Natural killer cell (primary cell): ENCODE data around the gene KANSL1. TPM values are rescaled to one million over a fixed set of nuclear protein-coding genes. Genes with fewer than 3 reads are reported as not detected.

Source experiments
- ATAC-seq, 3 donors: fragments of 150-1000 bp in 2 of 3; fragments of 200-7000 bp in 1 of 3; cut with Tn5 transposase; 1 replicate in 1 of 3; 2 replicates in 2 of 3; pipeline ENCODE4 v1.10.0; 2021; ENCODE audit warnings: mild to moderate bottlenecking in 2 of 3, moderate library complexity in 2 of 3
- DNase-seq, 2 donors: peaks; one replicate each; pipeline versions ENCODE4 v3.0.0 to v3.0.0-alpha.2; 2013 to 2021; ENCODE audit warnings: mixed read lengths in 1 of 2
- H3K27ac ChIP-seq: one replicate; pipeline ENCODE4 v1.5.1; 2013; ENCODE audit warnings: mild to moderate bottlenecking, low read length
- H3K27me3 ChIP-seq: one replicate; pipeline ENCODE4 v1.6.1; 2013; ENCODE audit warnings: low read length; ENCODE audit not compliant: control insufficient read depth, insufficient read depth
- H3K36me3 ChIP-seq: one replicate; pipeline ENCODE4 v1.6.1; 2013; ENCODE audit warnings: low read length; ENCODE audit not compliant: control insufficient read depth, insufficient read depth
- H3K4me1 ChIP-seq: one replicate; pipeline ENCODE4 v1.6.1; 2013; ENCODE audit warnings: low read length; ENCODE audit not compliant: control insufficient read depth, insufficient read depth
- H3K4me3 ChIP-seq: one replicate; pipeline ENCODE4 v1.5.1; 2013; ENCODE audit warnings: low read length
- H3K9me3 ChIP-seq: one replicate; pipeline ENCODE4 v1.6.1; 2013; ENCODE audit warnings: low read length; ENCODE audit not compliant: control insufficient read depth, insufficient read depth
- H3K27ac Mint-ChIP-seq, 2 donors: one replicate each; pipeline ENCODE4 v1.8.0; 2022; ENCODE audit warnings: mild to moderate bottlenecking in 2 of 2, mixed read lengths in 2 of 2, moderate library complexity in 1 of 2
- H3K27me3 Mint-ChIP-seq, 2 donors: one replicate each; pipeline ENCODE4 v1.8.0; 2022; ENCODE audit warnings: low read depth in 2 of 2, mixed read lengths in 2 of 2
- H3K36me3 Mint-ChIP-seq: one replicate; pipeline ENCODE4 v1.8.0; 2022; ENCODE audit warnings: mixed read lengths
- H3K4me1 Mint-ChIP-seq, 2 donors: one replicate each; pipeline ENCODE4 v1.8.0; 2022; ENCODE audit warnings: mixed read lengths in 2 of 2
- H3K4me3 Mint-ChIP-seq: one replicate; pipeline ENCODE4 v1.8.0; 2022; ENCODE audit warnings: mild to moderate bottlenecking, moderate library complexity, mixed read lengths
- H3K9me3 Mint-ChIP-seq, 2 donors: one replicate each; pipeline ENCODE4 v1.8.0; 2022; ENCODE audit warnings: mixed read lengths in 2 of 2
- CTCF ChIP-seq: fragments of 200-600 bp; IDR thresholded peaks from one replicate; pipeline ENCODE4 v1.8.0; 2022; ENCODE audit warnings: antibody characterized with exemption
- WGBS: methylation state at CpG from one replicate; pipeline ENCODE4 v1.1.7; 2013; ENCODE audit warnings: missing lambda C conversion rate; ENCODE audit not compliant: insufficient coverage; 5-methylcytosine and 5-hydroxymethylcytosine counted together
- intact Hi-C: fragments of 100-400 bp; cut with micrococcal nuclease; formaldehyde crosslinking; loops from one replicate; pipeline ENCODE4 v1.14.2; 2022
- total RNA-seq, 4 donors: library from RNA; stranded (reverse); fragments of 120-200 nt in 1 of 4; gene quantifications; one replicate each; pipeline versions ENCODE4 v1.2.3 to v1.2.4, GENCODE V29; 2013 to 2022

KANSL1 gene
- total RNA-seq, 3 donors from 2014 or later (not counting 1 experiment from before 2014, with no cell fraction given): 202 to 240 (median 220) TPM

- Mint-ChIP-seq H3K36me3 (no peaks in the 10 kb centered on the region), H3K27me3 (no peaks in the 10 kb centered on the region), H3K4me1 (peaks cover 6 to 16% of the 10 kb centered on the region in 2 donors), H3K9me3 (no peaks in the 10 kb centered on the region), H3K27ac (no peak overlapping the region), H3K4me3 (no peak overlapping the region)
- Histone ChIP-seq H3K4me1 (peaks cover 7% of the 10 kb centered on the region), H3K9me3 (no peaks in the 10 kb centered on the region), H3K27me3 (no peaks in the 10 kb centered on the region), H3K27ac (no peak overlapping the region), H3K36me3 (no peaks in the 10 kb centered on the region), H3K4me3 (no peak overlapping the region)
- ATAC-seq: no peak
- no peak for DNase-seq
- WGBS: 84% methylated on average over 13 of the region's 13 CpGs
- no peak for TF ChIP-seq CTCF
- intact Hi-C loops: loop anchor here (1.0 to 10.0 kb wide), 3 partner anchors 43 to 283 kb away; no protein-coding TSS in a partner anchor
Measured at GRCh38 chr17:46001390-46002310, 191.6 kb downstream of the KANSL1 start.

- H3K27ac ChIP-seq: no peak overlapping the region
- peaks cover 6 to 16% of the 10 kb centered on the region in 2 donors for H3K4me1 Mint-ChIP-seq
- H3K4me1 ChIP-seq: peaks cover 7% of the 10 kb centered on the region
- H3K36me3 Mint-ChIP-seq: no peaks in the 10 kb centered on the region
- H3K4me3 Mint-ChIP-seq: no peak overlapping the region
- H3K27me3 ChIP-seq: no peaks in the 10 kb centered on the region
- 91% methylated on average over 2 of the region's 2 CpGs for WGBS
- H3K9me3 Mint-ChIP-seq: no peaks in the 10 kb centered on the region
- TF ChIP-seq CTCF: no peak
- intact Hi-C loops: loop anchor here (10.0 kb wide), 1 partner anchor 284 kb away; no protein-coding TSS in a partner anchor
- DNase-seq: no peak
- no peak overlapping the region for H3K4me3 ChIP-seq
- H3K9me3 ChIP-seq: no peaks in the 10 kb centered on the region
- no peaks in the 10 kb centered on the region for H3K36me3 ChIP-seq
- H3K27me3 Mint-ChIP-seq: no peaks in the 10 kb centered on the region
- no peak overlapping the region for H3K27ac Mint-ChIP-seq
- no peak for ATAC-seq
Measured at GRCh38 chr17:46000757-46001156, 192.5 kb downstream of the KANSL1 start.

GRCh38 chr17:46000292-46000691, 192.9 kb downstream of the KANSL1 start:
- no peaks in the 10 kb centered on the region for H3K27me3 ChIP-seq
- no peaks in the 10 kb centered on the region for H3K9me3 ChIP-seq
- H3K9me3 Mint-ChIP-seq: no peaks in the 10 kb centered on the region
- peaks cover 6 to 16% of the 10 kb centered on the region in 2 donors for H3K4me1 Mint-ChIP-seq
- H3K4me1 ChIP-seq: peaks cover 7% of the 10 kb centered on the region
- TF ChIP-seq CTCF: no peak
- H3K36me3 ChIP-seq: no peaks in the 10 kb centered on the region
- H3K27me3 Mint-ChIP-seq: no peaks in the 10 kb centered on the region
- H3K27ac Mint-ChIP-seq: no peak overlapping the region
- H3K27ac ChIP-seq: no peak overlapping the region
- H3K4me3 Mint-ChIP-seq: no peak overlapping the region
- H3K4me3 ChIP-seq: no peak overlapping the region
- ATAC-seq (no peak), DNase-seq (no peak)
- H3K36me3 Mint-ChIP-seq: no peaks in the 10 kb centered on the region
- intact Hi-C loops: loop anchor here (10.0 kb wide), 1 partner anchor 285 kb away; no protein-coding TSS in a partner anchor
- WGBS: 84% methylated on average over 7 of the region's 7 CpGs
